HUDEP-2 (cell line): ENCODE measurements around the gene CERK.

Experiments
- DNase-seq, 76 experiments: peaks; one replicate each; lab custom pipeline; 2025; ENCODE audit not compliant: unreplicated experiment in 76 of 76; lab: John Stamatoyannopoulos, UW

CERK gene

GRCh38 chr22:46734213-46734722 lies 3.8 kb downstream of the CERK start:
- DNase-seq = peak in 10 of 76 experiments; percentile 13 to 49 (median 23)

GRCh38 chr22:46732513-46732912 lies 5.5 kb downstream of the CERK start:
- DNase-seq = no peak

- no peak for DNase-seq
These were observed 6.0 kb downstream of the CERK start for GRCh38 chr22:46732041-46732379.

- DNase-seq = peak in 7 of 76 experiments; percentile 10 to 32 (median 20)
These were observed 6.6 kb downstream of the CERK start for GRCh38 chr22:46731246-46732040.

GRCh38 chr22:46730568-46731245 lies 7.3 kb downstream of the CERK start:
- DNase-seq = no peak

- no peak for DNase-seq
These were observed 9.6 kb downstream of the CERK start for GRCh38 chr22:46728470-46728869.

- DNase-seq = no peak
These were observed 10.2 kb downstream of the CERK start for GRCh38 chr22:46727813-46728364.

GRCh38 chr22:46726986-46727317 lies 11.1 kb downstream of the CERK start:
- DNase-seq = no peak

GRCh38 chr22:46726066-46726985 lies 11.7 kb downstream of the CERK start:
- no peak for DNase-seq

GRCh38 chr22:46725096-46725495 lies 13.0 kb downstream of the CERK start:
- DNase-seq = no peak

GRCh38 chr22:46723882-46724281 lies 14.2 kb downstream of the CERK start:
- DNase-seq = no peak

GRCh38 chr22:46721501-46722085 lies 16.5 kb downstream of the CERK start:
- DNase-seq = no peak

GRCh38 chr22:46719921-46720320 lies 18.1 kb downstream of the CERK start:
- DNase-seq = no peak

- DNase-seq = no peak
These were observed 23.5 kb downstream of the CERK start for GRCh38 chr22:46714550-46714949.

GRCh38 chr22:46712288-46712687 lies 25.8 kb downstream of the CERK start:
- no peak for DNase-seq

GRCh38 chr22:46710806-46711205 lies 27.2 kb downstream of the CERK start:
- DNase-seq = no peak

- no peak for DNase-seq
These were observed 29.2 kb downstream of the CERK start for GRCh38 chr22:46708766-46709330.

GRCh38 chr22:46707827-46708570 lies 30.1 kb downstream of the CERK start:
- DNase-seq = no peak

GRCh38 chr22:46707305-46707704 lies 30.7 kb downstream of the CERK start:
- peak in 1 of 76 experiments; percentile 33 for DNase-seq
